ENCODE results near the gene NXPH2.

- no peak for TF ChIP-seq POLR2AphosphoS5 (IDR thresholded peaks at IDR 0.05; ENCODE audit: insufficient read depth, low read depth, low read length)
- TF ChIP-seq POLR2A (IDR thresholded peaks at IDR 0.05; ENCODE audit: low read depth, low read length): no peak
- no peak for TF ChIP-seq FOS (IDR thresholded peaks at IDR 0.05; ENCODE audit: borderline replicate concordance, insufficient read depth, low read length)
These were observed 143.1 kb downstream of the NXPH2 start for GRCh38 chr2:138637061-138637460.

All from endothelial cell of umbilical vein (primary cell).